HG03066 (cell line): ENCODE results near the gene PEG3.

ENCODE experiments used
- ATAC-seq: cut with Tn5 transposase; IDR thresholded peaks from one replicate; pipeline ENCODE4 v1.9.1; 2021; ENCODE audit warnings: low read depth; ENCODE audit not compliant: unreplicated experiment

Gene PEG3

GRCh38 chr19:56811480-56811879 lies 29.0 kb downstream of the PEG3 start:
- ATAC-seq, result no peak

DNA sequence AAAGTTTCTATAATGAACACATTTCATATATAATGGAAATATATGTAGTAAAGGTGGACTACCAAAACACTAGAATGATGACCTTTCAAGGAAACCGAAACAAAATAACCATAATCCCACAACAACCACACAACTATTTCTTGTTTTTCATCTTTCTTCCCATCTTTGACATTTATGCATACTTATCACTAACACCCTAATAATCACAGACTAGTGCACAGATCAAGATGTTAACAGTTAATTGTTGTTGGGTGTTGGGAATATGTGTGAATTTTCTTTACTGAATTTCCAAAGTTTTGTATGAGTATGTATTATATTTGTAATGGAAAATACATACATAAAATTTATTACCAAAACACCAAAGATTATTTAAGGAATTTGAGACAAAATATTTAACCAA lies 30.3 kb downstream of the PEG3 start:
- ATAC-seq, result no peak

- ATAC-seq, result no peak
Observed at GRCh38 chr19:56808717-56809392, 31.7 kb downstream of the PEG3 start.

- no peak for ATAC-seq
Observed at GRCh38 chr19:56806639-56807038, 33.9 kb downstream of the PEG3 start.
